ENCODE data around the gene EPG5.

DNA sequence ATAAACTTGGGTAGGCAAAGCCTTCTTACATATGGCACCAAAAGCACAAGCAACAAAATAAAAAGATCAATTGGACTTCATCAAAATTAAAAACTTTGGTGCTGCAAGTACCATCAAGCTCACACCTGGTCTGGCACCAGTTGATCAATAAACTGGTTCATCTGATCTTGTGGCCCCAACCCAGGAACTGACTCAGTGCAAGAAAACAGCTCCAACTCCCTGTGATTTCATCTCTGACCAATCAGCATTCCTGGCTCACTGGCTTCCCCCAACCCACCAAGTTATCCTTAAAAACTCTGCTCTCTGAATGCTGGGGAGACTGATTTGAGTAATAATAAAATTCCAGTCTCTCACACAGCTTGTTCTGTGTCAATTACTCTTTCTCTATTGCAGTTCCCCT, 8.4 kb downstream of the EPG5 start:
- TF ChIP-seq, protein P1, sequence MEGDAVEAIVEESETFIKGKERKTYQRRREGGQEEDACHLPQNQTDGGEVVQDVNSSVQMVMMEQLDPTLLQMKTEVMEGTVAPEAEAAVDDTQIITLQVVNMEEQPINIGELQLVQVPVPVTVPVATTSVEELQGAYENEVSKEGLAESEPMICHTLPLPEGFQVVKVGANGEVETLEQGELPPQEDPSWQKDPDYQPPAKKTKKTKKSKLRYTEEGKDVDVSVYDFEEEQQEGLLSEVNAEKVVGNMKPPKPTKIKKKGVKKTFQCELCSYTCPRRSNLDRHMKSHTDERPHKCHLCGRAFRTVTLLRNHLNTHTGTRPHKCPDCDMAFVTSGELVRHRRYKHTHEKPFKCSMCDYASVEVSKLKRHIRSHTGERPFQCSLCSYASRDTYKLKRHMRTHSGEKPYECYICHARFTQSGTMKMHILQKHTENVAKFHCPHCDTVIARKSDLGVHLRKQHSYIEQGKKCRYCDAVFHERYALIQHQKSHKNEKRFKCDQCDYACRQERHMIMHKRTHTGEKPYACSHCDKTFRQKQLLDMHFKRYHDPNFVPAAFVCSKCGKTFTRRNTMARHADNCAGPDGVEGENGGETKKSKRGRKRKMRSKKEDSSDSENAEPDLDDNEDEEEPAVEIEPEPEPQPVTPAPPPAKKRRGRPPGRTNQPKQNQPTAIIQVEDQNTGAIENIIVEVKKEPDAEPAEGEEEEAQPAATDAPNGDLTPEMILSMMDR (IDR thresholded peaks at IDR 0.05; ENCODE audit: insufficient read depth, low read length, poor library complexity, severe bottlenecking) = no peak
- no peak for TF ChIP-seq EZH2phosphoT487 (conservative IDR thresholded peaks at IDR 0.05; ENCODE audit: low read length)
